Vagina (tissue), 2 donors: ENCODE measurements around the gene GJA8. TPM values are rescaled to one million over a fixed set of nuclear protein-coding genes. Genes with fewer than 3 reads are reported as not detected.
"Not testable (repeated sequence)": the region's sequence is repeated elsewhere in the genome, so short reads cannot be mapped to it uniquely, and the experiment has no call there.

Source experiments
- DNase-seq, 2 donors: peaks; one replicate each; pipeline ENCODE4 v3.0.0-alpha.2; 2017; ENCODE audit errors: extremely low spot score in 2 of 2
- H3K27ac ChIP-seq: fragments of 200-600 bp; sonication (generic); one replicate; pipeline ENCODE4 v1.5.1; 2019
- H3K27me3 ChIP-seq: fragments of 200-600 bp; sonication (generic); one replicate; pipeline ENCODE4 v1.5.1; 2019
- H3K36me3 ChIP-seq, 2 donors: fragments of 200-600 bp; sonication (generic); one replicate each; pipeline ENCODE4 v1.5.1; 2017 to 2019
- H3K4me1 ChIP-seq: fragments of 200-600 bp; sonication (generic); one replicate; pipeline ENCODE4 v1.5.1; 2019
- H3K4me3 ChIP-seq, 2 donors: fragments of 200-600 bp; sonication (generic); 1 replicate in 1 of 2; 2 replicates in 1 of 2; pipeline ENCODE4 v1.5.1; 2016 to 2019
- H3K9me3 ChIP-seq: fragments of 200-600 bp; sonication (generic); one replicate; pipeline ENCODE4 v1.5.1; 2019
- CTCF ChIP-seq, 3 experiments: fragments of 450-650 bp in 2 of 3; fragments of 200-600 bp in 1 of 3; sonication (generic) in 1 of 3; IDR thresholded peaks; one replicate each; pipeline ENCODE4 v1.5.1; 2017 to 2019; ENCODE audit warnings: antibody characterized with exemption in 3 of 3, mild to moderate bottlenecking in 2 of 3, moderate library complexity in 2 of 3
- POLR2A ChIP-seq, 2 donors: fragments of 450-650 bp; IDR thresholded peaks; one replicate each; pipeline ENCODE4 v1.6.1; 2017; ENCODE audit warnings: antibody characterized with exemption in 2 of 2, mild to moderate bottlenecking in 2 of 2, moderate library complexity in 2 of 2
- POLR2AphosphoS5 ChIP-seq, 2 donors: sonication (generic); formaldehyde crosslinking; IDR thresholded peaks; one replicate each; pipeline ENCODE4 v1.9.0; 2017; ENCODE audit warnings: antibody characterized with exemption in 2 of 2, mild to moderate bottlenecking in 2 of 2, low read depth in 1 of 2; ENCODE audit not compliant: insufficient read depth in 1 of 2
- intact Hi-C: fragments of 100-400 bp; cut with DNase I; formaldehyde crosslinking; loops from one replicate; pipeline ENCODE4 v1.15.1; 2023
- total RNA-seq: library from RNA; depleted of rRNA; stranded (reverse); fragments of >200 nt; gene quantifications from one replicate; pipeline ENCODE4 v1.2.3, GENCODE V29; 2016

The GJA8 gene
- not detected for total RNA-seq

GRCh38 chr1:147902253-147902845 is at the start of gene GJA8:
GJA8 (plus strand) TSS chr1:147902795; CDS start chr1:147907956, 5,161 bp downstream.
- TF ChIP-seq POLR2A (IDR thresholded peaks at IDR 0.05), result no peak
- Histone ChIP-seq H3K4me3 (no peak within 1 kb of the TSS), H3K4me1 (no peaks in the 10 kb centered on the region), H3K9me3 (no peaks in the 10 kb centered on the region), H3K27ac (no peak within 1 kb of the TSS), H3K27me3 (no peaks in the 10 kb centered on the region), H3K36me3 (no peaks in the 10 kb centered on the region)
- no peak for DNase-seq
- intact Hi-C loops, result no loop called here

- TF ChIP-seq POLR2AphosphoS5 (IDR thresholded peaks at IDR 0.05; ENCODE audit: insufficient read depth in 1 of 2, low read depth in 1 of 2), result no peak
- intact Hi-C loops, result no loop called here
- no peaks in the 10 kb centered on the region for H3K27me3 ChIP-seq
- no peak overlapping the region for H3K27ac ChIP-seq
- no peaks in the 10 kb centered on the region for H3K4me1 ChIP-seq
- H3K36me3 ChIP-seq, result no peaks in the 10 kb centered on the region
- no peak for DNase-seq
- no peaks in the 10 kb centered on the region for H3K9me3 ChIP-seq
- no peak overlapping the region for H3K4me3 ChIP-seq
These were observed 49.2 kb upstream of the GJA8 start for GRCh38 chr1:147853391-147853790.

- H3K36me3 ChIP-seq, H3K27me3 ChIP-seq, H3K4me1 ChIP-seq, intact Hi-C loops, H3K9me3 ChIP-seq, H3K4me3 ChIP-seq, DNase-seq, H3K27ac ChIP-seq: not testable (repeated sequence)
These were observed 47.6 kb upstream of the GJA8 start for GRCh38 chr1:147854989-147855388.

- H3K27me3 ChIP-seq, H3K27ac ChIP-seq, H3K4me1 ChIP-seq, H3K9me3 ChIP-seq, H3K36me3 ChIP-seq, H3K4me3 ChIP-seq, intact Hi-C loops, DNase-seq: not testable (repeated sequence)
These were observed 46.6 kb upstream of the GJA8 start for GRCh38 chr1:147855996-147856395.

- DNase-seq, H3K27me3 ChIP-seq, H3K27ac ChIP-seq, intact Hi-C loops, H3K9me3 ChIP-seq, H3K36me3 ChIP-seq, H3K4me3 ChIP-seq, H3K4me1 ChIP-seq: not testable (repeated sequence)
These were observed 35.4 kb upstream of the GJA8 start for GRCh38 chr1:147867204-147867603.

- Histone ChIP-seq H3K9me3 (no peaks in the 10 kb centered on the region), H3K27me3 (no peaks in the 10 kb centered on the region), H3K4me1 (no peaks in the 10 kb centered on the region), H3K36me3 (no peaks in the 10 kb centered on the region), H3K4me3 (no peak overlapping the region), H3K27ac (no peak overlapping the region)
- intact Hi-C loops, result no loop called here
- DNase-seq, result no peak
- TF ChIP-seq POLR2AphosphoS5 (IDR thresholded peaks at IDR 0.05; ENCODE audit: insufficient read depth in 1 of 2, low read depth in 1 of 2) (no peak), POLR2A (IDR thresholded peaks at IDR 0.05) (no peak), CTCF (IDR thresholded peaks at IDR 0.05) (no peak)
These were observed 24.6 kb upstream of the GJA8 start for GRCh38 chr1:147878022-147878421.

GRCh38 chr1:147879911-147880310 is 22.7 kb upstream of the GJA8 start:
- intact Hi-C loops, result no loop called here
- Histone ChIP-seq H3K36me3 (no peaks in the 10 kb centered on the region), H3K27me3 (no peaks in the 10 kb centered on the region), H3K9me3 (no peaks in the 10 kb centered on the region), H3K4me3 (no peak overlapping the region), H3K4me1 (no peaks in the 10 kb centered on the region), H3K27ac (no peak overlapping the region)
- TF ChIP-seq POLR2AphosphoS5 (IDR thresholded peaks at IDR 0.05; ENCODE audit: insufficient read depth in 1 of 2, low read depth in 1 of 2), result no peak
- no peak for TF ChIP-seq POLR2A (IDR thresholded peaks at IDR 0.05)
- no peak for TF ChIP-seq CTCF (IDR thresholded peaks at IDR 0.05)
- no peak for DNase-seq

GRCh38 chr1:147882535-147882934 is 20.1 kb upstream of the GJA8 start:
- no peaks in the 10 kb centered on the region for H3K9me3 ChIP-seq
- no peaks in the 10 kb centered on the region for H3K27me3 ChIP-seq
- no peak overlapping the region for H3K4me3 ChIP-seq
- TF ChIP-seq POLR2A (IDR thresholded peaks at IDR 0.05), result no peak
- no peak for TF ChIP-seq CTCF (IDR thresholded peaks at IDR 0.05)
- no peak for TF ChIP-seq POLR2AphosphoS5 (IDR thresholded peaks at IDR 0.05; ENCODE audit: insufficient read depth in 1 of 2, low read depth in 1 of 2)
- no peaks in the 10 kb centered on the region for H3K36me3 ChIP-seq
- no peaks in the 10 kb centered on the region for H3K4me1 ChIP-seq
- intact Hi-C loops, result no loop called here
- H3K27ac ChIP-seq, result no peak overlapping the region
- DNase-seq, result no peak
